Testis (tissue), 3 donors: ENCODE measurements around the gene PIF1. TPM values are rescaled to one million over a fixed set of nuclear protein-coding genes. Genes with fewer than 3 reads are reported as not detected.

Source experiments
- DNase-seq: peaks from one replicate; pipeline ENCODE4 v3.0.0-alpha.2; 2019
- H3K27ac ChIP-seq, 2 donors: fragments of 200-600 bp; sonication (generic); one replicate each; pipeline ENCODE4 v1.5.1; 2019
- H3K27me3 ChIP-seq: fragments of 200-600 bp; sonication (generic); one replicate; pipeline ENCODE4 v1.5.1; 2019
- H3K36me3 ChIP-seq: fragments of 200-600 bp; sonication (generic); one replicate; pipeline ENCODE4 v1.5.1; 2017; ENCODE audit warnings: low read depth; ENCODE audit errors: missing control alignments
- H3K4me1 ChIP-seq: fragments of 200-600 bp; sonication (generic); one replicate; pipeline ENCODE4 v1.5.1; 2019
- H3K4me3 ChIP-seq, 2 donors: fragments of 200-600 bp; sonication (generic); one replicate each; pipeline ENCODE4 v1.5.1; 2017 to 2019
- H3K9me3 ChIP-seq: fragments of 200-600 bp; sonication (generic); one replicate; pipeline ENCODE4 v1.5.1; 2017
- POLR2A ChIP-seq: fragments of 450-650 bp; IDR thresholded peaks from one replicate; pipeline ENCODE4 v1.6.1; 2017; ENCODE audit warnings: antibody characterized with exemption, mild to moderate bottlenecking, moderate library complexity
- WGBS, 2 donors: methylation state at CpG; one replicate each; pipeline ENCODE4 v1.1.5; 2018; 5-methylcytosine and 5-hydroxymethylcytosine counted together
- intact Hi-C: fragments of 100-400 bp; cut with DNase I; formaldehyde crosslinking; loops from one replicate; pipeline ENCODE4 v1.15.1; 2023; ENCODE audit warnings: low total_unique reads
- polyA plus RNA-seq: library from polyadenylated mRNA; stranded (reverse); fragments of 350-450 nt; fragmentation: Illumina TruSeq; extraction: RNeasy Lipid Tissue Mini Kit (QIAGEN cat#74804); gene quantifications from one replicate; pipeline ENCODE4 v1.2.3, GENCODE V29; 2014; ENCODE audit warnings: low read depth, low replicate concordance; ENCODE audit not compliant: insufficient read depth
- total RNA-seq, 2 donors: library from RNA; depleted of rRNA; stranded (reverse); fragments of >200 nt; gene quantifications; one replicate each; pipeline ENCODE4 v1.2.3, GENCODE V29; 2016
- TF ChIP-seq, protein P1 (sequence below), 3 experiments: fragments of 450-650 bp in 2 of 3; fragments of 200-600 bp in 1 of 3; sonication (generic) in 1 of 3; IDR thresholded peaks; one replicate each; pipeline ENCODE4 v1.5.1; 2016 to 2019; ENCODE audit warnings: antibody characterized with exemption in 3 of 3, mild to moderate bottlenecking in 2 of 3, moderate library complexity in 1 of 3

PIF1 gene
- total and polyA plus RNA-seq, 3 donors from 2014 or later = 3.4 to 19.1 (median 6.9) TPM

DNA sequence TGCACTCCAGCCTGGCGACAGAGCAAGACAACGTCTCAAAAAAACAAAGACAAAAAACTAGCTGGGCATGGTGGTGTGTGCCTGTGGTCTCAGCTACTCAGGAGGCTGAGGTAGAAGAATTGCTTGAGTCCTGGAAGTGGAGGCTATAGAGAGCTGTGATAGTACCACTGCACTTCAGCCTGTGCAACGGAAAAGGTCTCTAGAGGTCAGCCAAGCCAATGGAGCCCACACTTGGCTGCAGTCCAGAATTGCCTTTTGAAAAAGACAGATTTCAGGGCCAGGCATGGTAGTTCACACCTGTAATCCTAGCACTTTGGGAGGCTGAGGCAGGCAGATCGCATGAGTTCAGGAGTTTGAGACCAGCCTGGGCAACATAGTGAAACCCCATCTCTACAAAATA, 41.7 kb downstream of the PIF1 start:
- no peak overlapping the region for H3K27ac ChIP-seq
- H3K4me3 ChIP-seq = no peak overlapping the region
- TF ChIP-seq, protein P1, sequence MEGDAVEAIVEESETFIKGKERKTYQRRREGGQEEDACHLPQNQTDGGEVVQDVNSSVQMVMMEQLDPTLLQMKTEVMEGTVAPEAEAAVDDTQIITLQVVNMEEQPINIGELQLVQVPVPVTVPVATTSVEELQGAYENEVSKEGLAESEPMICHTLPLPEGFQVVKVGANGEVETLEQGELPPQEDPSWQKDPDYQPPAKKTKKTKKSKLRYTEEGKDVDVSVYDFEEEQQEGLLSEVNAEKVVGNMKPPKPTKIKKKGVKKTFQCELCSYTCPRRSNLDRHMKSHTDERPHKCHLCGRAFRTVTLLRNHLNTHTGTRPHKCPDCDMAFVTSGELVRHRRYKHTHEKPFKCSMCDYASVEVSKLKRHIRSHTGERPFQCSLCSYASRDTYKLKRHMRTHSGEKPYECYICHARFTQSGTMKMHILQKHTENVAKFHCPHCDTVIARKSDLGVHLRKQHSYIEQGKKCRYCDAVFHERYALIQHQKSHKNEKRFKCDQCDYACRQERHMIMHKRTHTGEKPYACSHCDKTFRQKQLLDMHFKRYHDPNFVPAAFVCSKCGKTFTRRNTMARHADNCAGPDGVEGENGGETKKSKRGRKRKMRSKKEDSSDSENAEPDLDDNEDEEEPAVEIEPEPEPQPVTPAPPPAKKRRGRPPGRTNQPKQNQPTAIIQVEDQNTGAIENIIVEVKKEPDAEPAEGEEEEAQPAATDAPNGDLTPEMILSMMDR (IDR thresholded peaks at IDR 0.05) = no peak
- TF ChIP-seq POLR2A = no peak
- no peaks in the 10 kb centered on the region for H3K27me3 ChIP-seq
- 92 to 95% methylated on average over 4 of the region's 4 CpGs for WGBS, 2 donors
- H3K4me1 ChIP-seq = no peaks in the 10 kb centered on the region
- no peaks in the 10 kb centered on the region for H3K36me3 ChIP-seq
- intact Hi-C loops = no loop called here
- H3K9me3 ChIP-seq = no peaks in the 10 kb centered on the region
- DNase-seq = no peak

DNA sequence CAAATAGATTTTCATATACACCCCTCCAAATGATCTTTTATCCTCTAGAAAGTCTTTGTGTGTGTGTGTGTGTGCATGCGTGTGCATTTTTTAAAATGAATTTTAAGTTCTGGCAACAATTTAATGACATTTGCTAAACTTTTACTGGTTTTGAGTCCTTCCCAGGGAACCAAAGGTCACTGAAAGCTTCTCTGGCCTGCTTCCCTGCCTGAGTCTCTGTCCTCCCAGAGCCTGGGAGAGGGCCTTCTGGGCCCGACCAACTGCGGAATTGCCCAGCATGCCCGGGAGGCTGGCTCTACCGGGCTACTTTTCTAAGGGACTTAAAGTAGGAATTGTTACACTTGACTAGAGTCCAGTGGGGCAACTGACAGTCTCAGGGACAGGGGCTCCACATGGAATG, 42.7 kb downstream of the PIF1 start:
- no peak for TF ChIP-seq POLR2A
- Histone ChIP-seq H3K27ac (no peak overlapping the region), H3K9me3 (no peaks in the 10 kb centered on the region), H3K27me3 (no peaks in the 10 kb centered on the region), H3K4me3 (no peak overlapping the region), H3K36me3 (no peaks in the 10 kb centered on the region), H3K4me1 (no peaks in the 10 kb centered on the region)
- WGBS, 2 donors = 54 to 61% methylated on average over 3 to 5 of the region's 5 CpGs
- intact Hi-C loops = no loop called here
- DNase-seq = no peak

DNA sequence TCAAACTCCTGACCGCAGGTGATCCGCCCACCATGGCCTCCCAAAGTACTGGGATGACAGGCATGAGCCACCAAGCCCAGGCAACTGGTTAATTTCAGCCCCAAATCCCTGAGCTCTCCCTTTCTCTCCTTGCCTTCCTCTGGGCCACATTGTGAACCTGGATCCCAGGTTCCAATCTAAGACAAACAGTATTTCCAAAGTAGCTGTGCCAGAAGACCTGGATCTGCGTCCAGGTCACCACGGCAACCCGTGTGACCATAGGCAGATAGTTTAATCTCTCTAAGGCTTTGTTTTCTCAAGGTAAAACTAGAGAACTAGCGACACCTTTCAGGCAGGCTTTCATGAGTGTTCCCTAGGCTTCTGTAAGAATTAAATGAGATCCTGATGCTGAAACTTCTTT, 44.1 kb downstream of the PIF1 start:
- WGBS, 2 donors = 80 to 91% methylated on average over 6 of the region's 6 CpGs
- TF ChIP-seq, protein P1 (IDR thresholded peaks at IDR 0.05) = no peak
- TF ChIP-seq POLR2A = no peak
- intact Hi-C loops = no loop called here
- Histone ChIP-seq H3K4me1 (no peaks in the 10 kb centered on the region), H3K27me3 (no peaks in the 10 kb centered on the region), H3K4me3 (no peak overlapping the region), H3K9me3 (no peaks in the 10 kb centered on the region), H3K36me3 (no peaks in the 10 kb centered on the region), H3K27ac (no peak overlapping the region)
- no peak for DNase-seq

DNA sequence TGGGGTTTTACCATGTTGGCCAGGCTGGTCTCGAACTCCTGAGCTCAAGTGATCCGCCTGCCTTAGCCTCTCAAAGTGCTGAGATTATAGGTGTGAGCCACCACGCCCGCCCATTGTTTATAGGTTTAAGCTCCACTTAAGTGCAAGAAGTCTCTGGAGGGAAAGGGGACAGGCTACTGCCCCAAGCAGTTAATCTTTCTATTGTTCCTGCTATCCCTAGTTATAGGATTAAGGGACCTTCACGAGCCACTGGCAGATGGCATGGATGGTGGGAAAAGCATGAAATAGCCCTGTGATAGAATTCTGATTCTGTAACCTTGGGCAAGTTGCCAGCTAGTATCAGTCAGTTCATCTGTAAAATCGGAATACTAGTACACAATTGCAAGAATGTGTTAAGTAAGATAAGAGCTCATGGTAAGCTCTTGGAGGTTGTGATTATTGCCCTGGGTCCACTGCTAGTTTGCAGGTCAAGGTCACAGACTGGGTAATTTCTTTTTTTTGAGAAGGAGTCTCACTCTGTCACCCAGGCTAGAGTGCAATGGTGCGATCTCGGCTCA, 44.8 kb downstream of the PIF1 start:
- intact Hi-C loops = no loop called here
- DNase-seq = no peak
- Histone ChIP-seq H3K27me3 (no peaks in the 10 kb centered on the region), H3K27ac (no peak overlapping the region), H3K9me3 (no peaks in the 10 kb centered on the region), H3K4me3 (no peak overlapping the region), H3K36me3 (no peaks in the 10 kb centered on the region), H3K4me1 (no peaks in the 10 kb centered on the region)
- 82 to 91% methylated on average over 7 to 8 of the region's 8 CpGs for WGBS, 2 donors
- TF ChIP-seq, protein P1 (IDR thresholded peaks at IDR 0.05) = no peak
- TF ChIP-seq POLR2A = no peak

DNA sequence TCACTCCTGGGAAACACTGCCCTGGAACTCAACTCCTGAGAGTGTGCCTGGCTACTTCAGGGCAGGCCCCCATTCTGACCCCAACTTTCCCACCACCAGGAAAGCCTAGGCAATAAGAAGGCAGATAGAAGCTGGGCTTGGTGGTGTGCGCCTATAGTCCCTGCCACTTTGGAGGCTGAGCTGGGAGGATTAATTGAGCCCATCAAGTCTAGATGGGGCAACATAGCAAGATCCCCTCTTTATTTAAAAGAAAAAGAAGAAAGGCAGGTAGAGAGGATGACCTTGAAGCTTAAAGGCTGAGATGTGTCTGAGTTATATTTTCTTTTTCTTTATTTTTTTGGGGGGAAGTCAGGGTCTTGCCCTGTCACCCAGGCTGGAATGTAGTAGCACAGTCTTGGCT, 45.8 kb downstream of the PIF1 start:
- DNase-seq = no peak
- Histone ChIP-seq H3K27me3 (no peaks in the 10 kb centered on the region), H3K36me3 (no peaks in the 10 kb centered on the region), H3K4me3 (no peak overlapping the region), H3K27ac (no peak overlapping the region), H3K9me3 (no peaks in the 10 kb centered on the region), H3K4me1 (no peaks in the 10 kb centered on the region)
- intact Hi-C loops = no loop called here
- TF ChIP-seq, protein P1 (IDR thresholded peaks at IDR 0.05) = no peak
- no peak for TF ChIP-seq POLR2A
- WGBS, 2 donors = 100% methylated on average over 1 of the region's 1 CpG
